Skeletal muscle satellite cell (primary cell): Measurements from ENCODE around the gene GASK1A.

Experiments used
- H3K27me3 ChIP-seq: 2 replicates; pipeline ENCODE4 v1.7.0; 2013; ENCODE audit warnings: low read length; ENCODE audit not compliant: control insufficient read depth, insufficient read depth
- H3K36me3 ChIP-seq: 2 replicates; pipeline ENCODE4 v1.7.0; 2013; ENCODE audit warnings: mild to moderate bottlenecking, control low read depth, low read length; ENCODE audit not compliant: insufficient read depth
- H3K4me1 ChIP-seq: 2 replicates; pipeline ENCODE4 v1.7.0; 2013; ENCODE audit warnings: low read length; ENCODE audit not compliant: control insufficient read depth, insufficient read depth
- H3K4me2 ChIP-seq: 2 replicates; pipeline ENCODE4 v1.7.0; 2013; ENCODE audit warnings: mild to moderate bottlenecking, low read length
- H3K4me3 ChIP-seq: 2 replicates; pipeline ENCODE4 v1.7.0; 2013; ENCODE audit warnings: low read length
- H3K9ac ChIP-seq: 2 replicates; pipeline ENCODE4 v1.7.0; 2013; ENCODE audit warnings: mild to moderate bottlenecking, low read depth, low read length, moderate library complexity
- H3K9me3 ChIP-seq: replicated peaks from 2 replicates; pipeline ENCODE4 v1.7.0; 2013; ENCODE audit warnings: mild to moderate bottlenecking, control low read depth, low read length

GASK1A gene

GRCh38 chr3:43001094-43001553 lies 22.0 kb downstream of the GASK1A start:
- no peak overlapping the region for H3K9ac ChIP-seq
- no peaks in the 10 kb centered on the region for H3K9me3 ChIP-seq
- no peak overlapping the region for H3K4me3 ChIP-seq
- H3K4me2 ChIP-seq, result no peak overlapping the region
- H3K36me3 ChIP-seq, result no peaks in the 10 kb centered on the region
- peaks cover 10% of the 10 kb centered on the region for H3K27me3 ChIP-seq
- H3K4me1 ChIP-seq, result peaks cover 11% of the 10 kb centered on the region

DNA sequence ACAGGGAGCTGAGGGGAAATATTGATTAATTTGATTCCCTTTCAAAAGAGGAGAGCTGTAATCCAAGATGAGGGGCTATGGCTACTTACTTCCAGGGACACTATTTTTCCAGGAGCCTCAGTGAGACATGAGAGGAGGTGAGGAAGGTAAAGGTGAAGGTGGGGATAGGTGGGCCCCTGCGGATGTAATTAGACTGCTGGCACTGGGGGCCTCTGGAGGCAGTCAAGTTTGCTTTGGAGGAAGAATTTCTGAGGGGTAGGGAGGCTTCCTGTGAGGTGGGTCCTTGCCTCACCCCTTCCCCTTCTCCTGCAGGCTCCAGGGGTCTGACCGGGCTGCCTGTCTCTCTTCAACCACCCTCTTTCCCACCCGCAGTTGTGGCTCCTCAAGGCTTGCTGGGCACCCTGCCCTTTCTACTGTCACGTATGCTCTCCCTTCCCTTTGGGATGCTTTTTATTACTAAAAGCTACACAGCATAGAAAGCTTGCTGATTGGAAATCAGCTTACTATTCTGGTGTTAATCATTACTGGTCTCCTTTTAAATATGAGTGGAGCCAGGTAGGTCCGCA lies 22.5 kb downstream of the GASK1A start:
- Histone ChIP-seq H3K9me3 (no peaks in the 10 kb centered on the region), H3K4me2 (no peak overlapping the region), H3K4me1 (peaks cover 11% of the 10 kb centered on the region), H3K36me3 (no peaks in the 10 kb centered on the region), H3K9ac (no peak overlapping the region), H3K27me3 (peaks cover 12% of the 10 kb centered on the region), H3K4me3 (no peak overlapping the region)

DNA sequence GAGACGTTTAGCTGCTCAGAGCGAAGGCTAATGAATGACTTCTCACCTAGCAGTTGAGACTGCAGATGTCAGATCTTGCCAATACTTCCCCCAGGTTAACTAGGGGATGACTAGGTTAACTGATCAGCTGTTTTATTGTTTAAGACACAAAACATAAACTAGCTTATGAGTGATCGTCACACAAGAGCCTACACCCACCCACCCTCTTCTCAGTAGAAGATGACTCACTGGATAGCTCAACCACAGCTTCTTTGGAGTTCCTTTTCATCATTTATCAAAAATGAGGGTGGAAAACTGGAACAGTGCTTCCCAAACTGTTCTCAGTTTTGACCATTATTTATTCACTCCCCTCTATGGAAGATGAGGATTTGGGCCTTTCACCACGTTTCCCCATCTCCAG lies 25.2 kb downstream of the GASK1A start:
- Histone ChIP-seq H3K4me1 (peaks cover 11% of the 10 kb centered on the region), H3K4me2 (no peak overlapping the region), H3K36me3 (no peaks in the 10 kb centered on the region), H3K27me3 (peaks cover 22% of the 10 kb centered on the region), H3K9me3 (no peaks in the 10 kb centered on the region), H3K9ac (no peak overlapping the region), H3K4me3 (no peak overlapping the region)

- Histone ChIP-seq H3K9ac (no peak overlapping the region), H3K27me3 (peaks cover 14% of the 10 kb centered on the region), H3K36me3 (no peaks in the 10 kb centered on the region), H3K9me3 (no peaks in the 10 kb centered on the region), H3K4me3 (no peak overlapping the region), H3K4me1 (peaks cover 11% of the 10 kb centered on the region), H3K4me2 (no peak overlapping the region)
Observed at GRCh38 chr3:43005253-43005652, 26.1 kb downstream of the GASK1A start.

GRCh38 chr3:43005981-43006380 lies 26.9 kb downstream of the GASK1A start:
- H3K9me3 ChIP-seq, result no peaks in the 10 kb centered on the region
- no peaks in the 10 kb centered on the region for H3K36me3 ChIP-seq
- peaks cover 14% of the 10 kb centered on the region for H3K27me3 ChIP-seq
- no peak overlapping the region for H3K4me3 ChIP-seq
- no peak overlapping the region for H3K9ac ChIP-seq
- no peak overlapping the region for H3K4me2 ChIP-seq
- peaks cover 8% of the 10 kb centered on the region for H3K4me1 ChIP-seq

GRCh38 chr3:43006825-43007224 lies 27.7 kb downstream of the GASK1A start:
- H3K27me3 ChIP-seq, result peaks cover 14% of the 10 kb centered on the region

DNA sequence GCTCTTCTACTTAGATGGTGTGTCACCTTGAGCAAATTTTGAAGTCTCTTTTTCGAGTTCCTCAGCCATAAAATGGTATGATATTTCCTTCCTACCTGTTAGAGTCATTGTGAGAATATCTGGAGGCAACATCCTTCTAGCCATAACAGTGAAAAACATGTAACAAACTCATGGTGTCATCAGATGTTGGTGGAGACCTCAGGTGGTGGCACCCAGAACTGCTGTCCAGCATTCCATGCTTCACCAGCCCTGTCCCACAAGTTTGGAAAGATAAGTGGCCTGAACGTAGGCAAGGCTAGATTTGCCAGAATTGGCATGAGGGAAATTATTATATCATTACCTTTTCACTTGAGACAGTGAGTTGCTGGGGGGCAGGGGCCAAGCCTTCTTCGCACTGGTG lies 30.4 kb downstream of the GASK1A start:
- no peak overlapping the region for H3K9ac ChIP-seq
- H3K36me3 ChIP-seq, result no peaks in the 10 kb centered on the region
- H3K4me3 ChIP-seq, result no peak overlapping the region
- H3K4me2 ChIP-seq, result no peak overlapping the region
- H3K27me3 ChIP-seq, result peaks cover 14% of the 10 kb centered on the region
- no peaks in the 10 kb centered on the region for H3K4me1 ChIP-seq
- H3K9me3 ChIP-seq, result peaks cover 3% of the 10 kb centered on the region

More at GRCh38 chr3:43006825-43007224, 27.7 kb downstream of the GASK1A start:
- H3K4me3 ChIP-seq, result no peak overlapping the region
- no peaks in the 10 kb centered on the region for H3K9me3 ChIP-seq
- no peak overlapping the region for H3K4me2 ChIP-seq
- H3K9ac ChIP-seq, result no peak overlapping the region
- peaks cover 1% of the 10 kb centered on the region for H3K4me1 ChIP-seq
- no peaks in the 10 kb centered on the region for H3K36me3 ChIP-seq

- H3K4me1 ChIP-seq, result no peaks in the 10 kb centered on the region
- peaks cover 3% of the 10 kb centered on the region for H3K9me3 ChIP-seq
- peaks cover 14% of the 10 kb centered on the region for H3K27me3 ChIP-seq
- H3K4me3 ChIP-seq, result no peak overlapping the region
- no peak overlapping the region for H3K4me2 ChIP-seq
- H3K36me3 ChIP-seq, result no peaks in the 10 kb centered on the region
- H3K9ac ChIP-seq, result no peak overlapping the region
Observed at GRCh38 chr3:43010638-43011037, 31.5 kb downstream of the GASK1A start.

DNA sequence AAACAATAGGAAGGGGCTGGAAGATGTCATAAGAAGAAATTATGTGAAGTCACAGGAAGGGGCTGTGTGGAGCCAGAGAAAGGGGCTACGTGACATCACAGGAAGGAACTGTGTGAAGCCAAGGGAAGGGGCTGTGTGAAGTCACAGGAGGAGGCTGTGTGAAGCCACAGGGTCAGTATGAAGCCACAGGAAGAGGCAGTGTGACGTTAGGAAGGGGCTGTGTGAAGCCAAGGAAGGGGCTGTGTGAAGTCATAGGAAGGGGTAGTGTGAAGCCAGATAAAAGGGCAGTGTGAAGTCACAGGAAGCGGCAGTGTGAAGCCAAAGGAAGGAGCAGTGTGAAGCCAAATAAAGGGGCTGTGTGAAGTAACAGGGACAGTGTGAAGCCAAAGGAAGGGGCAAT lies 32.5 kb downstream of the GASK1A start:
- H3K4me2 ChIP-seq, result no peak overlapping the region
- no peaks in the 10 kb centered on the region for H3K4me1 ChIP-seq
- peaks cover 12% of the 10 kb centered on the region for H3K27me3 ChIP-seq
- H3K4me3 ChIP-seq, result no peak overlapping the region
- H3K9ac ChIP-seq, result no peak overlapping the region
- no peaks in the 10 kb centered on the region for H3K36me3 ChIP-seq
- H3K9me3 ChIP-seq, result peaks cover 3% of the 10 kb centered on the region

GRCh38 chr3:43012174-43012573 lies 33.1 kb downstream of the GASK1A start:
- Histone ChIP-seq H3K4me1 (no peaks in the 10 kb centered on the region), H3K4me2 (no peak overlapping the region), H3K9me3 (peaks cover 3% of the 10 kb centered on the region), H3K36me3 (no peaks in the 10 kb centered on the region), H3K27me3 (peaks cover 6% of the 10 kb centered on the region), H3K9ac (no peak overlapping the region), H3K4me3 (no peak overlapping the region)

GRCh38 chr3:43013256-43013655 lies 34.1 kb downstream of the GASK1A start:
- peaks cover 3% of the 10 kb centered on the region for H3K9me3 ChIP-seq
- H3K36me3 ChIP-seq, result no peaks in the 10 kb centered on the region
- H3K27me3 ChIP-seq, result peaks cover 4% of the 10 kb centered on the region
- H3K4me3 ChIP-seq, result no peak overlapping the region
- H3K9ac ChIP-seq, result no peak overlapping the region
- H3K4me1 ChIP-seq, result no peaks in the 10 kb centered on the region
- H3K4me2 ChIP-seq, result no peak overlapping the region

DNA sequence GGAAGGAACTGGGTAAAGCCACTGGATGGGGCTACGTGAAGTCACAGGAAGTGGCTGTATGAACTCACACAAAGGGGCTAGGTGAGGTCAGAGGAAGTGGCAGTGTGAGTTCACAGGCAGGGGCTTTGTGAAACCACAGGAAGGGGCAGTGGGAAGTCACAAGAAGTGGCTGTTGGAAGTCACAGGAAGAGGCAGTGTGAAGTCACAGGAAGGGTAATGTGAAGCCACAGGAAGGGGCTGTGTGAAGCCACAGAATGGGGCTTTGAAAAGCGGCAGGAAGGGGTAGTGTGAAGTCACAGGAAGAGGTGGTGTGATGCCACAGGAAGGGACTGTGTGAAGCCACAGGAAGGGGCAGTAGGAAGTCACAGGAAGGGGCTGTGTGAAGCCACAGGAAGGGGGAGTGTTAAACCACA lies 34.6 kb downstream of the GASK1A start:
- no peaks in the 10 kb centered on the region for H3K4me1 ChIP-seq
- H3K9me3 ChIP-seq, result peaks cover 3% of the 10 kb centered on the region
- H3K27me3 ChIP-seq, result peaks cover under 1% of the 10 kb centered on the region
- H3K9ac ChIP-seq, result no peak overlapping the region
- no peak overlapping the region for H3K4me3 ChIP-seq
- no peaks in the 10 kb centered on the region for H3K36me3 ChIP-seq
- H3K4me2 ChIP-seq, result no peak overlapping the region
